Loucy (cell line): ENCODE measurements around the gene PLIN4.
A peak's percentile ranks its signal among the peaks of the same experiment; 100 is the strongest.

Experiments
- H2AFZ ChIP-seq: fragments of 200-600 bp; sonication (generic); 2 replicates; pipeline ENCODE4 v1.6.0; 2016; ENCODE audit warnings: antibody characterized with exemption, mild to moderate bottlenecking, low read length, moderate library complexity
- H3F3A ChIP-seq: fragments of 200-600 bp; 2 replicates; pipeline ENCODE4 v1.6.0; 2016; ENCODE audit warnings: antibody characterized with exemption, low read depth, mild to moderate bottlenecking
- H3K27me3 ChIP-seq: fragments of 200-600 bp; sonication (generic); 2 replicates; pipeline ENCODE4 v1.6.1; 2014; ENCODE audit warnings: low read length, mild to moderate bottlenecking; ENCODE audit not compliant: insufficient read depth, poor library complexity, severe bottlenecking
- H3K36me3 ChIP-seq: fragments of 200-600 bp; sonication (generic); 2 replicates; pipeline ENCODE4 v1.6.1; 2016; ENCODE audit warnings: low read length; ENCODE audit not compliant: insufficient read depth
- H3K4me1 ChIP-seq: fragments of 200-600 bp; sonication (generic); 2 replicates; pipeline ENCODE4 v1.5.1; 2014; ENCODE audit warnings: low read length, mild to moderate bottlenecking; ENCODE audit not compliant: insufficient read depth, poor library complexity, severe bottlenecking
- H3K4me2 ChIP-seq: fragments of 200-600 bp; sonication (generic); 2 replicates; pipeline ENCODE4 v1.6.0; 2014; ENCODE audit warnings: antibody characterized with exemption, low read length, low read depth, mild to moderate bottlenecking; ENCODE audit not compliant: poor library complexity, severe bottlenecking
- H3K4me3 ChIP-seq: fragments of 200-600 bp; sonication (generic); 2 replicates; pipeline ENCODE4 v1.5.1; 2014; ENCODE audit warnings: low read length, mild to moderate bottlenecking, mixed read lengths; ENCODE audit not compliant: poor library complexity, severe bottlenecking
- H3K79me2 ChIP-seq: fragments of 200-600 bp; sonication (generic); 2 replicates; pipeline ENCODE4 v1.6.1; 2014; ENCODE audit warnings: low read length; ENCODE audit not compliant: insufficient read depth
- H3K9ac ChIP-seq: fragments of 200-600 bp; sonication (generic); 2 replicates; pipeline ENCODE4 v1.6.0; 2014; ENCODE audit warnings: mild to moderate bottlenecking, low read depth, low read length, moderate library complexity; ENCODE audit not compliant: poor library complexity, severe bottlenecking
- H3K9me2 ChIP-seq: fragments of 200-600 bp; sonication (generic); replicated peaks from 2 replicates; pipeline ENCODE4 v1.6.1; 2016; ENCODE audit warnings: low read depth, low read length, mixed read lengths
- H3K9me3 ChIP-seq: fragments of 200-600 bp; sonication (generic); 2 replicates; pipeline ENCODE4 v1.6.1; 2014; ENCODE audit warnings: mild to moderate bottlenecking, antibody characterized with exemption, low read length, low read depth; ENCODE audit not compliant: insufficient read depth
- H4K20me1 ChIP-seq: fragments of 200-600 bp; sonication (generic); 2 replicates; pipeline ENCODE4 v1.6.0; 2014; ENCODE audit warnings: antibody characterized with exemption, low read length, mild to moderate bottlenecking; ENCODE audit not compliant: insufficient read depth, poor library complexity, severe bottlenecking
- EZH2phosphoT487 ChIP-seq: fragments of 200-600 bp; IDR thresholded peaks from 2 replicates; pipeline ENCODE4 v1.6.1; 2018; ENCODE audit warnings: antibody characterized with exemption, mild to moderate bottlenecking, moderate library complexity, borderline replicate concordance
- TF ChIP-seq, protein P1 (sequence below): fragments of 200-600 bp; sonication (generic); conservative IDR thresholded peaks from 2 replicates; pipeline ENCODE4 v1.5.1; 2014; ENCODE audit warnings: mild to moderate bottlenecking, antibody characterized with exemption, low read length

PLIN4 gene

GRCh38 chr19:4541114-4541805 is 23.0 kb upstream of the PLIN4 start:
- H3K9me3 ChIP-seq, result 0 out of 2 replicates have a peak, but pooled peaks cover 3% of the 10 kb centered on the region
- H4K20me1 ChIP-seq, result no peaks in the 10 kb centered on the region
- no peaks in the 10 kb centered on the region for H3K36me3 ChIP-seq
- no peaks in the 10 kb centered on the region for H3K9me2 ChIP-seq
- no peak overlapping the region for H2AFZ ChIP-seq
- no peak overlapping the region for H3K4me3 ChIP-seq
- H3K4me2 ChIP-seq, result no peak overlapping the region
- no peaks in the 10 kb centered on the region for H3F3A ChIP-seq
- H3K79me2 ChIP-seq, result no peaks in the 10 kb centered on the region
- TF ChIP-seq EZH2phosphoT487, result no peak
- TF ChIP-seq, protein P1, sequence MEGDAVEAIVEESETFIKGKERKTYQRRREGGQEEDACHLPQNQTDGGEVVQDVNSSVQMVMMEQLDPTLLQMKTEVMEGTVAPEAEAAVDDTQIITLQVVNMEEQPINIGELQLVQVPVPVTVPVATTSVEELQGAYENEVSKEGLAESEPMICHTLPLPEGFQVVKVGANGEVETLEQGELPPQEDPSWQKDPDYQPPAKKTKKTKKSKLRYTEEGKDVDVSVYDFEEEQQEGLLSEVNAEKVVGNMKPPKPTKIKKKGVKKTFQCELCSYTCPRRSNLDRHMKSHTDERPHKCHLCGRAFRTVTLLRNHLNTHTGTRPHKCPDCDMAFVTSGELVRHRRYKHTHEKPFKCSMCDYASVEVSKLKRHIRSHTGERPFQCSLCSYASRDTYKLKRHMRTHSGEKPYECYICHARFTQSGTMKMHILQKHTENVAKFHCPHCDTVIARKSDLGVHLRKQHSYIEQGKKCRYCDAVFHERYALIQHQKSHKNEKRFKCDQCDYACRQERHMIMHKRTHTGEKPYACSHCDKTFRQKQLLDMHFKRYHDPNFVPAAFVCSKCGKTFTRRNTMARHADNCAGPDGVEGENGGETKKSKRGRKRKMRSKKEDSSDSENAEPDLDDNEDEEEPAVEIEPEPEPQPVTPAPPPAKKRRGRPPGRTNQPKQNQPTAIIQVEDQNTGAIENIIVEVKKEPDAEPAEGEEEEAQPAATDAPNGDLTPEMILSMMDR, result no peak
- H3K27me3 ChIP-seq, result no peaks in the 10 kb centered on the region
- H3K4me1 ChIP-seq, result peaks cover 10% of the 10 kb centered on the region
- H3K9ac ChIP-seq, result no peak overlapping the region

- peak within 1 kb of the TSS; percentile 92 for H2AFZ ChIP-seq
- no peaks in the 10 kb centered on the region for H4K20me1 ChIP-seq
- no peaks in the 10 kb centered on the region for H3K36me3 ChIP-seq
- peak within 1 kb of the TSS; percentile 66 for H3K4me3 ChIP-seq
- 0 out of 2 replicates have a peak, but pooled peaks cover 3% of the 10 kb centered on the region for H3K9me3 ChIP-seq
- peak within 1 kb of the TSS; percentile 30 for H3K9ac ChIP-seq
- no peaks in the 10 kb centered on the region for H3F3A ChIP-seq
- no peaks in the 10 kb centered on the region for H3K27me3 ChIP-seq
- TF ChIP-seq EZH2phosphoT487, result no peak
- TF ChIP-seq, protein P1, result no peak
- H3K9me2 ChIP-seq, result no peaks in the 10 kb centered on the region
- no peaks in the 10 kb centered on the region for H3K79me2 ChIP-seq
- peaks cover 10% of the 10 kb centered on the region for H3K4me1 ChIP-seq
- H3K4me2 ChIP-seq, result peak within 1 kb of the TSS; percentile 82
Measured at GRCh38 chr19:4539693-4540581, 21.7 kb upstream of the PLIN4 start, which contains the start of gene LRG1. Gene LRG1, minus strand, starts transcription at chr19:4540036. Its CDS starts 23 bp downstream, at chr19:4540013.

DNA sequence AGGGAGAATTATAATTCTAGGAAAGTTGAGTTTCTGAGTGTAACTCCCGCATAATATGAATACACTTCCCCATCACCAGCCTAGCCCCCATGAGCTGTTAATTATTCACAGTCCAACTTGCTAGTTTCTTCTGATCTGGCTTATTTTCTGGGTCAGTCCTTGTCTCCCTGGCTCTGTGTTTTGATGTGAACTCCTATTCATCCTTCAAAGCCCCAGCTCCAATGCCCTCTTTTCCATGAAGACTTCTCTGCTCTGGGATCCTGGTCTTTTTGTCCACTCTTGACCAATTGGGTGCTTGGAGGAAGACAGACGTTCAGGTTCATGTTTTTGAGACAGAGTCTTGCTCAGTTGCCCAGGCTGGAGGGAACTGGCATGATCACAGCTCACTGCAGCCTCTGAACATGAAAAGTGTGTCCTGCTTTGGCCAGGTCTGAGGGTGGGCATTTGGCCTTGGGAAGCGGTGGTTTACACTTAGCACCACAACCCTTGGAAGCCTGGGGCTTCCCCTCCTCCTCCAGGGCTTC is 20.9 kb upstream of the PLIN4 start:
- Histone ChIP-seq H3K9ac (peak overlapping the region; percentile 30), H3K4me2 (peak overlapping the region; percentile 82), H4K20me1 (no peaks in the 10 kb centered on the region), H3K4me1 (peaks cover 10% of the 10 kb centered on the region), H3F3A (no peaks in the 10 kb centered on the region), H3K9me2 (no peaks in the 10 kb centered on the region), H3K79me2 (no peaks in the 10 kb centered on the region), H3K4me3 (no peak overlapping the region), H3K27me3 (no peaks in the 10 kb centered on the region), H3K9me3 (0 out of 2 replicates have a peak, but pooled peaks cover 3% of the 10 kb centered on the region), H2AFZ (no peak overlapping the region), H3K36me3 (no peaks in the 10 kb centered on the region)
- no peak for TF ChIP-seq EZH2phosphoT487
- TF ChIP-seq, protein P1, result no peak
